IPS-NIHi7 (cell line): ENCODE measurements around the gene ABHD16A.
"Not testable (repeated sequence)": the region's sequence is repeated elsewhere in the genome, so short reads cannot be mapped to it uniquely, and the experiment has no call there.

Experiments
- DNase-seq: peaks from one replicate; pipeline ENCODE4 v3.0.0; 2012; ENCODE audit warnings: mixed read lengths; ENCODE audit errors: extremely low spot score

ABHD16A gene

GRCh38 chr6:31713991-31714684, 11.0 kb upstream of the ABHD16A start:
- DNase-seq: peak; percentile 69

DNA sequence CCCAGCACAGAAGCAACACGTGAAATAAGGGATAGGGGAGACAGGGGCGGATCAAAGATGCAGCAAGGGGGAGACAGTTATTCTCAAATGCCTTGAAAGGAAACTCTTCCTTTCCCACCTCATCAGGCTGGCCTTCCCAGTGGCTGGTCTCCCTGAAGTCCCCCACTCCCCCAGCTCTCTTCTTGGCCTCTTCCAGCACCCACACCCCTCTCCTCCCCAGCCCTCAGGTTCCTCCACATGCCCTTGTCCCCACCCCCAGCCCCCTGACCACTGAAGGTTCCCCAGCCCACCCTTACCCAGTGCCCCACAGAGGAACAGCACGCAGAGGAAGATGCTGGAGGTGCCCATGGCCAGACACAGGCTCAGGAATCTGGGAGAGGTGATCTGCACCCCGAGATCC, 10.3 kb upstream of the ABHD16A start:
- DNase-seq: no peak

GRCh38 chr6:31712296-31712695, 9.2 kb upstream of the ABHD16A start:
- DNase-seq: no peak

- DNase-seq: no peak
Measured at GRCh38 chr6:31711233-31711632, 8.1 kb upstream of the ABHD16A start.

DNA sequence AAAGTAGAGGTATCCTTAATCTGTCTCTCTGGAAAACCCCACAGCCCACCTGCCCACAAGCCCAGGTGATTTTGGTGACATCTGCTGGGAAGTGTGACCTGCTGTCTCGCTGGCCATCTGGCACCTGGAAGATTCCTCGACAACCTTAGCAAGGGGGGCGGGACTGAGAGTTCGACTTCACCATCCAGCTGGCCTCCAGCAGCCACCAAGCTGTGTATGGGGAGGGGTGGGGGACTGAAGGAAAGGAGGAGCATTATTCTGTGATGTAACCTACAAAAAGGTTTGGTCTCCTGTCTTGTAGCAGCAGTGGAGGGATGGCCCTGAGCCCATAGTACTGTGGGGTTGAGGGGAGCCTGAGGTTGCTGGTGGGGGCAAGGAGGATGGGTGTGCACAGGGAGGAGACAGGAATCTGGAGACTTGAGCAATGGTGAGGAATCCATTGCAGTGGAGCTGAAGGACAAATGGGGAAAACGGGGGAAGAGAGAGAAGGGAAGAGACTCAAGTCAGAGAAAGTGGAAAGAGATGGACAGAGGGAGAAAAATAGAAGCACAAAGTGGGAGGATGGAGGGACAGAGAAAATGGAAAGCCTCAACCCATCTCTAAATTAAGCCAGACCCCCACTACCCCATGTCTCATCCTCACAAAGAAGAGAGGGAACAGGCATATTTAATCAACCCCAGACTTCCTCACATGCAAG, 7.5 kb upstream of the ABHD16A start:
- DNase-seq: no peak

DNA sequence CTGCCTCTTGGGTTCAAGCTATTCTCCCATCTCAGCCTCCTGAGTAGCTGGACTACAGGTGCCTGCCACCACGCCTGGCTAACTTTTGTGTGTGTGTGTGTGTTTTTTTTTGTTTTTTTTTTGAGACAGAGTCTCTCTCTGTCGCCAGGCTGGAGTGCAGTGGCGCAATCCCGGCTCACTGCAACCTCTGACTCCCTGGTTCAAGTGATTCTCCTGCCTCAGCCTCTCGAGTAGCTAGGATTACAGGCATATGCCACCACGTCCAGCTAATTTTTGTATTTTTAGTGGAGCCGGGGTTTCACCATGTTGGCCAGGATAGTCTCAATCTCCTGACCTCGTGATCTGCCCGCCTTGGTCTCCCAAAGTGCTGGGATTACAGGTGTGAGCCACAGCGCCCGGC, 6.0 kb upstream of the ABHD16A start:
- not testable (repeated sequence) for DNase-seq

GRCh38 chr6:31708224-31708623, 5.1 kb upstream of the ABHD16A start:
- no peak for DNase-seq

- DNase-seq: no peak
Measured at GRCh38 chr6:31707701-31708100, 4.6 kb upstream of the ABHD16A start.

GRCh38 chr6:31706599-31706998, 3.5 kb upstream of the ABHD16A start, which contains the start of gene LY6G6F:
Gene LY6G6F, plus strand, starts transcription at chr6:31706866. Its CDS starts 41 bp downstream, at chr6:31706907.
- no peak for DNase-seq

- DNase-seq: no peak
Measured at GRCh38 chr6:31705931-31706330, 2.8 kb upstream of the ABHD16A start.

GRCh38 chr6:31702405-31702818, 712 bp downstream of the ABHD16A start:
- peak; percentile 54 for DNase-seq

DNA sequence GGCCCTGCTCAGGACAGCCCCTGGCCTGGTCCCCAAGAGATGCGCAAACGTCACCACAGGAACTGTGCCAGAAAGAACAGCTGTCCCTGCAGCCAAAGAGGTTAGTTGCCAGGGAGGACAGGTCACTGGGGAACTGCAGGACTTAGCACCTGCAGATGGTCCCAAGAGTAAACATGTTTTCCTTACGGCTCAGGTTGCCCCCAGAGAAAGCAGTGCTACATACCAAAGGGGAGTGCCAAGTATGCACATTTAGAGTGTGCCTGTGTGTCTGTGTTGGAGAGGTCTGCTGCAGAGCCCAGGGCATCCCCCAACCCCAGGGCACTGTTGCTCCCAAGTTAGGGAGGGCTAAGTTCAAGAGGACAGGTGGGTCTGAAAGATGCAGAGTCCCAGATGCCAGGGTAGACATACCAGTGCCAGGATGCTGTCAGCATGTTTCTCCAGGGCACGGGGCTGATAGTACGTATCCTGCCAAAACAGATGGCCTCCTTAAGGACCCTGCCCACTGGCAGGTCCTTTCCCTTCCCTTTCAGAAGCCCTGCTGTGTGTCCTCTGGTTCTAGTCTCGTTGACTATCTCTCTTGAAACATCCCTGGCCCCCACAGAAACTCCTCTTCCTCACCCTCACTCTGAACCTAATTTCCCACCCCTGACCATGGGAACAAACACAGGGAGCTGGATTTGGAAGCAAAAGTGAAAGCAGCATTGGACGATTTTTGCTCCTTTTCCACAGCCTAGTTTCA, 1.3 kb downstream of the ABHD16A start:
- no peak for DNase-seq

DNA sequence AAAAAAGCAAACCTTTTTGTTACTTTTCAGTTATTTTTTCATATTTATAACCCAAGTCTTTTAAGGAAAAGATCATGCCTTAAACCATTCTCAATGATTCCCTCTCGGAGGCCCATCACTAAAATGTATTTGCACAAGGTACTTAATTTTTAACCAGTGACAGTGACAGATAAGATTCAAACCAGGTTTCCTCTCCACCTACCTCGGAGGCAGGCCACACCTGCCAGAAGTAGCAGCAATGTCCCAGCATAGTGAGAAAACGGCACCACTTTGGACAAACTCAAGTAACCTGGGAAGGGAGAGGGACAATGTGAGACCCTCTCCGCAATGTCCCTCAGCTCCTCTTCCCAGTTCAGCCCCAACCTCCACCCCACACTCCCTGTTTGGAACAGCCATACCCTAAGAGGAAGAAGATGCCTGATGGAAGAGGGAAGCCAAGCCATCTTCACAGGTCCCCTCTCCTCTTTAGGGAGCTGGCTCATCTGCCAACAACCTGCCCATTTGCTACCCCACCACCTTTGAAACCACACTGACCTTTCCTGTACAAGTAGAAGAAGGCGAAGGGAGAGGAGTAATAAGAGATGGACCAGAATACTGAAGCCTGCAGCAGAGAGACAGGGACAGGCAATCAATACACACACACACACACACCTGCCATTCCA, 2.3 kb downstream of the ABHD16A start:
- DNase-seq: no peak

DNA sequence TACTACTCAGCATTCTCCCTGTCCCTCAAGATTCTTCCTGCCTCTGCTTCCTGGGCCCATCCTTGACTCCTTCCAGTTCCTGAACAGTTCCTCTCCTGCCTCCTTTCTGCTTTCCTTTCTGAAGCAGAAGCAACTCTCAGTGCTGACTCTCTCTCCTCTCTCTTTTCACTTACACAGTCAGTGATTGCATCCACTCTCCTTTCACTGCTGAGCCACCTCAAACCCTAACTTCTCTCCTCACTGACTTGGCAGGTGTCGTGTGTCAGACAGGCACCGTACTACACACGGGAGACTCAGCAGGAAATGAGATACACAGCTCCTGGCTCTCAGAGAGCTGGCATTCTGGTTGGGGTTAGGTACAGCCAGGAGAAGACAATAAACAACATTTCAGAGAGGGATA, 5.6 kb downstream of the ABHD16A start:
- no peak for DNase-seq

DNA sequence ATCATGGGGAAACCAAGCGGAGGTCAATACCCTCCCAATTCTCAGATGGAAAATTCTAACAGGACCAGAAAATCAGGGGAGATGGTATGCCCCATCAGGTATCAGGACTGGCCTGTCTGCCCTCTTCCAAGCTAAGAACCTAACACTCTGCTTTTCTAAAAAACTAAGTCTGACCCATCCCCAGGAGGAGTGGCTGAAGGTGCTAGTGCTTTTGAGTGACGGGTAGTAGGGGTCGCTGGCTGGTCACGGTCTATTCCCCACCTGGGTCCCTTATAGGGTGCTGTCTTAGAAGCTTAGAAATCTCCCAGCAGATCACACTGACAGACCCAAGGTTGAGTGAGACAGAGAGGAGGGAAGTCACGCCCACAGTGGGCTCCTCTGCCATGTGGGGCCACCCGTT, 9.6 kb downstream of the ABHD16A start:
- DNase-seq: no peak

DNA sequence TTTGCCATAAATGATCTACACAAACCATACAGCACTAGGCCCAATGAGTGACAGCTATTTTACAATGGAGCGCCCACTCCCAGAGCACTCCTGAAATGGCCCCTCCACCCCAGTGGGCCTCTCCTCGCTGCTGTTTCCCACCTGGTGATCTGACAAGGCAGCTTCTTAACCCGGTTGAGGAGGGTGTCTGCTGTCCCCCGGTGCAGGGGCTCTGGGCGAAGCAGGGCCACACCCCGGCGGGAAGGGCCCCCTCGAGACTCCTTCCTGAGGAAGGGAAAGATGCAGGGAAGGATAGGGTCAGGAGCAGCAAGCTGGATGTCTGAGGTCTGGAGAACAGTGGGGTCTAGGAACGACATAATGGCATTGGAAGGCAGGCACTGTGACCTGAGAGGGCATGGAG, 10.2 kb downstream of the ABHD16A start:
- no peak for DNase-seq

GRCh38 chr6:31692353-31692752, 10.8 kb downstream of the ABHD16A start:
- DNase-seq: no peak

- DNase-seq: no peak
Measured at GRCh38 chr6:31691564-31692108, 11.5 kb downstream of the ABHD16A start.

DNA sequence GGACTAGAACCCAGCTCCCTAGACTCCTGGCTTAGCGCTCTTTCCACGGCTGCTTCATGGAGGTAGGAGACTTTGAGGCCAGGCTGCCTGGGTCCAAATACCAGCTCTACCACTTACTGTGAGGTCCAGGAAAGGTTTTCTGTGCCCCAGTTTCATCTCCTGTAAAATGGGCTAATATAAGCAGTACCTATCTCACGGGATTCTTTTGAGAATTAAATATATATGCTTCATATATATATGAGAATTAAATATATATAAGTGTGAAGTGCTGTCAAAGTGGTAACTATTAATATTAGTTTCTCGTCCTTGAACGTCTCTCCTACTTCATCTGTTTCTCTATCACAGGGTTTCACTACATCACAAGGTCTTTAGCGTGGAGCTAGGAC, 12.1 kb downstream of the ABHD16A start:
- DNase-seq: no peak

- peak; percentile 46 for DNase-seq
Measured at GRCh38 chr6:31690231-31691077, 12.7 kb downstream of the ABHD16A start.
